ENCODE measurements around the gene TRIM33. TPM values are rescaled to one million over a fixed set of nuclear protein-coding genes. Genes with fewer than 3 reads are reported as not detected.
"Not testable (repeated sequence)": the region's sequence is repeated elsewhere in the genome, so short reads cannot be mapped to it uniquely, and the experiment has no call there.

The TRIM33 gene
- polyA plus RNA-seq, 10 donors = 14.2 to 28.5 (median 22.8) TPM

GRCh38 chr1:114468710-114469468, 42.1 kb downstream of the TRIM33 start:
- no peak for DNase-seq

GRCh38 chr1:114468047-114468446, 43.0 kb downstream of the TRIM33 start:
- DNase-seq = no peak

GRCh38 chr1:114467491-114467890, 43.5 kb downstream of the TRIM33 start:
- DNase-seq = no peak

GRCh38 chr1:114466334-114467014, 44.5 kb downstream of the TRIM33 start:
- DNase-seq = no peak

- DNase-seq = no peak
Observed at GRCh38 chr1:114462963-114463362, 48.0 kb downstream of the TRIM33 start.

- DNase-seq = no peak
Observed at GRCh38 chr1:114462341-114462740, 48.7 kb downstream of the TRIM33 start.

- no peak for DNase-seq
Observed at GRCh38 chr1:114458237-114458777, 52.7 kb downstream of the TRIM33 start.

- DNase-seq = no peak
Observed at GRCh38 chr1:114457675-114458236, 53.2 kb downstream of the TRIM33 start.

- no peak for DNase-seq
Observed at GRCh38 chr1:114456586-114456985, 54.4 kb downstream of the TRIM33 start.

- no peak for DNase-seq
Observed at GRCh38 chr1:114455102-114455785, 55.8 kb downstream of the TRIM33 start.

GRCh38 chr1:114454539-114454938, 56.5 kb downstream of the TRIM33 start:
- DNase-seq = no peak

GRCh38 chr1:114453361-114453784, 57.6 kb downstream of the TRIM33 start:
- DNase-seq = no peak

GRCh38 chr1:114448370-114449036, 62.5 kb downstream of the TRIM33 start:
- no peak for DNase-seq

- DNase-seq = no peak
Observed at GRCh38 chr1:114446198-114446597, 64.8 kb downstream of the TRIM33 start.

GRCh38 chr1:114443226-114443625, 67.8 kb downstream of the TRIM33 start:
- not testable (repeated sequence) for DNase-seq

- DNase-seq = no peak
Observed at GRCh38 chr1:114441332-114441731, 69.7 kb downstream of the TRIM33 start.

- DNase-seq = no peak
Observed at GRCh38 chr1:114439369-114439768, 71.6 kb downstream of the TRIM33 start.

GRCh38 chr1:114437812-114438211, 73.2 kb downstream of the TRIM33 start:
- DNase-seq = no peak

- no peak for DNase-seq
Observed at GRCh38 chr1:114436799-114437198, 74.2 kb downstream of the TRIM33 start.

GRCh38 chr1:114435088-114435715, 75.8 kb downstream of the TRIM33 start:
- DNase-seq = no peak

GRCh38 chr1:114431026-114431425, 80.0 kb downstream of the TRIM33 start:
- DNase-seq = no peak
